HG03103 (cell line): ENCODE data around the gene QRICH1.

Experiments
- ATAC-seq: cut with Tn5 transposase; IDR thresholded peaks from one replicate; pipeline ENCODE4 v1.9.1; 2021; ENCODE audit warnings: low read depth; ENCODE audit not compliant: unreplicated experiment

QRICH1 gene

GRCh38 chr3:48980295-48980694, 113.6 kb downstream of the QRICH1 start:
- ATAC-seq = no peak
